Fibroblast of lung (primary cell): Measurements from ENCODE around the gene C5orf34. TPM values are rescaled to one million over a fixed set of nuclear protein-coding genes. Genes with fewer than 3 reads are reported as not detected.
A peak's percentile ranks its signal among the peaks of the same experiment; 100 is the strongest.
"Not testable (repeated sequence)": the region's sequence is repeated elsewhere in the genome, so short reads cannot be mapped to it uniquely, and the experiment has no call there.

Experiments used
- DNase-seq, 2 donors: peaks; one replicate each; pipeline versions ENCODE4 v3.0.0 to v3.0.0-alpha.2; 2010; ENCODE audit warnings: low read depth in 2 of 2
- H2AFZ ChIP-seq: 2 replicates; pipeline ENCODE4 v1.5.1; 2012; ENCODE audit warnings: low read length, control low read depth, inconsistent platforms
- H3K27ac ChIP-seq: 2 replicates; pipeline ENCODE4 v1.5.1; 2011; ENCODE audit warnings: low read length, control low read depth; ENCODE audit not compliant: insufficient read depth
- H3K27me3 ChIP-seq: 2 replicates; pipeline ENCODE4 v1.5.1; 2011; ENCODE audit warnings: mild to moderate bottlenecking, low read length; ENCODE audit not compliant: control insufficient read depth, insufficient read depth
- H3K36me3 ChIP-seq: 2 replicates; pipeline ENCODE4 v1.5.1; 2011; ENCODE audit warnings: low read length; ENCODE audit not compliant: control insufficient read depth, insufficient read depth
- H3K4me1 ChIP-seq: 2 replicates; pipeline ENCODE4 v1.5.1; 2011; ENCODE audit warnings: low read length; ENCODE audit not compliant: control insufficient read depth, insufficient read depth; ENCODE audit errors: extremely low read depth
- H3K4me2 ChIP-seq: 2 replicates; pipeline ENCODE4 v1.5.1; 2011; ENCODE audit warnings: low read length, control low read depth; ENCODE audit not compliant: insufficient read depth; ENCODE audit errors: extremely low read depth
- H3K4me3 ChIP-seq, 4 experiments: fragments of 200-600 bp in 1 of 4; sonication (generic) in 1 of 4; replicated peaks in 1 of 4; 2 replicates each; pipeline ENCODE4 v1.5.1; 2011 to 2016; ENCODE audit warnings: low read length in 4 of 4, low read depth in 3 of 4, mild to moderate bottlenecking in 3 of 4, control low read depth in 2 of 4, inconsistent platforms in 1 of 4, mixed read lengths in 1 of 4; ENCODE audit not compliant: insufficient read depth in 1 of 4; ENCODE audit errors: control extremely low read depth in 1 of 4
- H3K79me2 ChIP-seq: 2 replicates; pipeline ENCODE4 v1.5.1; 2012; ENCODE audit warnings: mild to moderate bottlenecking, low read length, inconsistent platforms; ENCODE audit not compliant: control insufficient read depth, insufficient read depth
- H3K9ac ChIP-seq: 2 replicates; pipeline ENCODE4 v1.5.1; 2011; ENCODE audit warnings: mild to moderate bottlenecking, low read length, control low read depth; ENCODE audit not compliant: insufficient read depth
- H3K9me3 ChIP-seq: 2 replicates; pipeline ENCODE4 v1.5.1; 2012; ENCODE audit warnings: low read depth, low read length; ENCODE audit not compliant: control insufficient read depth, insufficient read depth
- H4K20me1 ChIP-seq: 2 replicates; pipeline ENCODE4 v1.5.1; 2011; ENCODE audit warnings: low read length; ENCODE audit not compliant: control insufficient read depth, insufficient read depth; ENCODE audit errors: extremely low read depth
- EZH2 ChIP-seq: IDR thresholded peaks from 2 replicates; pipeline ENCODE4 v1.5.1; 2012; ENCODE audit warnings: low read length, control low read depth, mild to moderate bottlenecking; ENCODE audit errors: missing control alignments
- polyA plus RNA-seq, 2 donors: library from polyadenylated mRNA; depleted of rRNA in 1 of 2; stranded (reverse) in 1 of 2; unstranded in 1 of 2; fragments of >200 nt; gene quantifications; 2 replicates each; pipeline ENCODE4 v1.2.1, GENCODE V29; 2011 to 2012; ENCODE audit warnings: missing spikeins in 1 of 2
- total RNA-seq: library from RNA; depleted of rRNA; stranded (reverse); fragments of >200 nt; gene quantifications from 2 replicates; pipeline ENCODE4 v1.2.1, GENCODE V29; 2014
- TF ChIP-seq, protein P1 (sequence below), 2 donors: IDR thresholded peaks in 1 of 2; conservative IDR thresholded peaks in 1 of 2; 1 replicate in 1 of 2; 2 replicates in 1 of 2; pipeline ENCODE4 v1.5.1; 2011 to 2012; ENCODE audit warnings: low read length in 2 of 2, control low read depth in 1 of 2, inconsistent platforms in 1 of 2, low read depth in 1 of 2, mild to moderate bottlenecking in 1 of 2

The C5orf34 gene
- total and polyA plus RNA-seq, 2 donors (not counting 1 experiment from before 2014, with no cell fraction given), result 2.9 to 4.1 TPM

DNA sequence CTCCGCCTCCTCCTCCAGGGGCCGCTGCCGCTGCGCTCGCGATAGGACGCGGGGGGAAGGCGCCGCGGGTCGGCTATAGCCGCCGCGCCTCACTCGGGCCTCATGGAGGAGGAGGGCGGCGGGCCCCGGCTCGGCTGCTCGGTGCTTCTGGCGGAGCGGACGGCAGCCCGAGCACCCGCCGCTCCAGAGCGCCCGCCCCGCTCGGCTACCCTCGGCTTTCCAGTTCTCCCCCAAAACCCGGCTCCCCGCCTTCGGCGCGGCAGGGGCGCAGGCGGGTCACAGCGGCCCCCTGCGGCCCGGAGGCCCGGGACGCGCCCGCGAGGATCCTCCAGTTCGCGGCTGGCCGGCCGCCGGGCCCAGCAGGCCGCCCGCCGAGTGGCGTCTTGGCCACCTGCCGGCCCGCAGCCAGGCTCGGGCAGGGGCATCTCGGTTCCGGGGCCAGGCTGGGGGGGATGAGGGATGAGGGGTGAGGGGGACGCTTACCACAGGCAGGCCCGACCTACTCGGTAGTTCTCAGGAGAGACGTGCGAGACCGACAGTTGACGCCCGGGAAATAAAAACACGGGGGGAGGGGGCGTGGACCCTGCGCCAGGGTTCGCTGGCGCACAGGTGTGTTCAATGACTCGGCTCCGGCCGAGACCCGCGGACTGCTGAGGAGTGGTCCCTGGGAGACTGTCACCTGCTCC, 42.1 kb upstream of the C5orf34 start, which contains the start of gene PAIP1:
TSS of gene PAIP1 (minus strand) at position 221 of the 686 bp plus-strand sequence. CDS start 231 bp downstream, outside the sequence.
- H3K9me3 ChIP-seq, result no peaks in the 10 kb centered on the region
- peak within 1 kb of the TSS; percentile 78 for H3K27ac ChIP-seq
- H3K4me2 ChIP-seq, result peak within 1 kb of the TSS; percentile 84
- peak within 1 kb of the TSS; percentile 76 to 89 (median 83) for H3K4me3 ChIP-seq
- H3K79me2 ChIP-seq, result peaks cover 43% of the 10 kb centered on the region
- H2AFZ ChIP-seq, result peak within 1 kb of the TSS; percentile 79
- H3K27me3 ChIP-seq, result no peaks in the 10 kb centered on the region
- peaks cover 5% of the 10 kb centered on the region for H3K4me1 ChIP-seq
- DNase-seq, result peak; percentile 88 to 89
- H4K20me1 ChIP-seq, result no peaks in the 10 kb centered on the region
- H3K36me3 ChIP-seq, result peaks cover 2% of the 10 kb centered on the region
- H3K9ac ChIP-seq, result peak within 1 kb of the TSS; percentile 83
- TF ChIP-seq, protein P1, sequence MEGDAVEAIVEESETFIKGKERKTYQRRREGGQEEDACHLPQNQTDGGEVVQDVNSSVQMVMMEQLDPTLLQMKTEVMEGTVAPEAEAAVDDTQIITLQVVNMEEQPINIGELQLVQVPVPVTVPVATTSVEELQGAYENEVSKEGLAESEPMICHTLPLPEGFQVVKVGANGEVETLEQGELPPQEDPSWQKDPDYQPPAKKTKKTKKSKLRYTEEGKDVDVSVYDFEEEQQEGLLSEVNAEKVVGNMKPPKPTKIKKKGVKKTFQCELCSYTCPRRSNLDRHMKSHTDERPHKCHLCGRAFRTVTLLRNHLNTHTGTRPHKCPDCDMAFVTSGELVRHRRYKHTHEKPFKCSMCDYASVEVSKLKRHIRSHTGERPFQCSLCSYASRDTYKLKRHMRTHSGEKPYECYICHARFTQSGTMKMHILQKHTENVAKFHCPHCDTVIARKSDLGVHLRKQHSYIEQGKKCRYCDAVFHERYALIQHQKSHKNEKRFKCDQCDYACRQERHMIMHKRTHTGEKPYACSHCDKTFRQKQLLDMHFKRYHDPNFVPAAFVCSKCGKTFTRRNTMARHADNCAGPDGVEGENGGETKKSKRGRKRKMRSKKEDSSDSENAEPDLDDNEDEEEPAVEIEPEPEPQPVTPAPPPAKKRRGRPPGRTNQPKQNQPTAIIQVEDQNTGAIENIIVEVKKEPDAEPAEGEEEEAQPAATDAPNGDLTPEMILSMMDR (conservative IDR thresholded peaks at IDR 0.05 in 1 of 2, IDR thresholded peaks at IDR 0.05 in 1 of 2; ENCODE audit: low read depth in 1 of 2, low read length in 2 of 2), result peak; percentile 8 to 47
- TF ChIP-seq EZH2, result no peak

DNA sequence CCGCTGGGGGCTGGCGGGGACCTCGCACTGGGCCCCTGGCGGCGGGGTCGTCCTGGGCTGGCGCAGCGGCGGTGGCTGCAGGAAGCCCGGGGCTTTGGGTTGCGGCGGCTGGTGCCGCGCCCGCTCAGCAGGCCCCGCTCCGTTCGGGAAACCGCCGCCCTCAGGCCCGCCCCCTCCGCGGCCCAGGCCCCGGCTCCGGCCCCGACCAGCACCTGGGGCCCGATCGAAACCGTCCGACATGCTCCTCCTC, 41.6 kb upstream of the C5orf34 start:
- H3K4me1 ChIP-seq, H2AFZ ChIP-seq, H3K9me3 ChIP-seq, H4K20me1 ChIP-seq, H3K4me2 ChIP-seq, DNase-seq, H3K27me3 ChIP-seq, H3K36me3 ChIP-seq: not testable (repeated sequence)
- Histone ChIP-seq H3K9ac (peak overlapping the region; percentile 83), H3K79me2 (peaks cover 47% of the 10 kb centered on the region), H3K4me3 (peak overlapping the region; percentile 76 to 89 (median 83)), H3K27ac (peak overlapping the region; percentile 78)

DNA sequence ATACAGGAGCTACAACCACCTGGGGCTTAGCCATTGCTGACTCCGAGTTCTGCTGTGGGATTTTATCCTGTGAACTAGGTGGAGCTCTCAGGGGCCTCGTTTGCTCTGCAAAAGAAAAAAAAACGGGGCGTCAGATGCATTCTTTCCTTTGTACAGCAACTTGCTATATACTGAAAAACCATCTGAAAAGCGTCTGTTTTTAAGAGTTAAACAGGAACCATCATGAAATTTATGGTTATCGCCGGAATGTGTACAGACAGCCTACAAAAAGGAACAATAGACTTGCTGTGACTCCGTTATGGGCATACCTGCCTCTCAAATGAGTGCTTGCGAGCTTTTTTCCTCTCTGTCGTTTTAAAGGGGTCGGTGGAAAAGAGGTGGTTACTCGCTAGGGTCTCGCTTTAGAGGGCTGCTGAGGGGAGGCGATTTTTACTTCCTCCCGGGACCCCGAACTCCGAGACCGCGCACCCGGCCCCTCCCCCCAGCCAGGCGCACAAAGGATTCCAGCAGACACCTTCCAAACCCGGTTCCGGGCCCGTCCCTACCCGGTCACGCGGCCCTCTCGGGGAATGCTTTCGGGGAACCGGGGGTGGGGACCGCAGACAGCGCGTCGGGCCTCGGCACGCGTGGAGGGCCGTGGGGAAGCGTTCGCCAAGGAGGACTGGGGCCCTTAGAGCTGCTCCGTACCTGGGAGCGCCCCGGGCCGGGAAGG, 41.1 kb upstream of the C5orf34 start:
- peaks cover 5% of the 10 kb centered on the region for H3K4me1 ChIP-seq
- no peaks in the 10 kb centered on the region for H3K27me3 ChIP-seq
- H3K9ac ChIP-seq, result peak overlapping the region; percentile 83
- peak overlapping the region; percentile 78 for H3K27ac ChIP-seq
- peak overlapping the region; percentile 48 for H2AFZ ChIP-seq
- H3K9me3 ChIP-seq, result no peaks in the 10 kb centered on the region
- peak; percentile 40 to 51 for DNase-seq
- TF ChIP-seq, protein P1 (conservative IDR thresholded peaks at IDR 0.05 in 1 of 2, IDR thresholded peaks at IDR 0.05 in 1 of 2; ENCODE audit: low read depth in 1 of 2, low read length in 2 of 2), result no peak
- peaks cover 51% of the 10 kb centered on the region for H3K79me2 ChIP-seq
- H3K36me3 ChIP-seq, result peaks cover 2% of the 10 kb centered on the region
- no peaks in the 10 kb centered on the region for H4K20me1 ChIP-seq
- H3K4me3 ChIP-seq, result peak overlapping the region; percentile 76 to 89 (median 83)
- H3K4me2 ChIP-seq, result peak overlapping the region; percentile 84
